ENCODE data around the gene AMBRA1.

The AMBRA1 gene

DNA sequence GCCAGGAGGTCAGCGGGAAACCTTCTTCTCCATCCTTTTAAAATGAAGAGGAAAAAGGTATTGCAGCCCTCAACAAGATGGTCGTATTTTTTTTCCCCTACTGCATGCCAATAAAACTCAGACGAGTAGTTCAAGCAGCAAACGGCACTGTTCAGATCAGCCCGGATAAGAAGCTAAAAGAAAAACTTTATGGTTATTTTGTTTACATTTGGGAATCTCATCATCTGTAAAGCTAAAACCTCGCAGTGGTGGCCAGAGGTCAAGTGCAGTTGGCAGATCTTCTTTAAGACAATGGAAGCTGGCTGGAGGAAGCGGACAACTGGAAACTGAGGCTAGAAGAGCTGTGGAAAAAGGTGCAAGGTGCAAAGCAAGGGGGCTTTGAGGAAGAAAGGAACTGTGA is 171.2 kb downstream of the AMBRA1 start:
- DNase-seq: no peak

DNA sequence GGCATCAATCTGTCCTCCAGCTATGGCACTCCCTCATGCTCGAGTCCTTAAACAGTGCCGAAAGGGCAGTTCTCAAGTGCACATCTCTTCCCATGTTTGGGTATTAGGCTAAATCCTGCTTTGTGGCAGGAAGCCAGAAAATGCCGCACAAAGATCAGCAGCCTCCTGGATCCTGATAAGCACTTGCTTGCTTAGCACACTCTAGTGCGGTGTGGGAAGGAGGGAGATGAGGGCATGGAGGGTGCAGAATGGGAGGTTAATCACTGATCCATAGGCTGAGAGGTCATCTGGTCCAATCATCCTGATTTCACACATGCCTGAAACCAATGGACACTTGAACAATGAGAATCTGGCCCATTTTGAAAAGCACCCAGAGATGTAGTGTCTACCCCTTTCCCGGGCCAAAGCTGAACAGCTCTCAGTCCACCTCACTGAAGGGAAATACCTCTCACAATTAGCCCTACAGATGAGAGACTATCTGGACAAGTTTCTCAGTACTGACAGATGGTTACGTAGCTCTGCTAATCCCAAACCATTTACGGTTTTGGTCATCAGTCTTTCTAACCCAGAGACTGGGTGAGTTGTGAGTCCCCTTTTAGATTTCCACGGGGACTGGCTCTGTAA is 172.5 kb downstream of the AMBRA1 start:
- no peak for DNase-seq

DNA sequence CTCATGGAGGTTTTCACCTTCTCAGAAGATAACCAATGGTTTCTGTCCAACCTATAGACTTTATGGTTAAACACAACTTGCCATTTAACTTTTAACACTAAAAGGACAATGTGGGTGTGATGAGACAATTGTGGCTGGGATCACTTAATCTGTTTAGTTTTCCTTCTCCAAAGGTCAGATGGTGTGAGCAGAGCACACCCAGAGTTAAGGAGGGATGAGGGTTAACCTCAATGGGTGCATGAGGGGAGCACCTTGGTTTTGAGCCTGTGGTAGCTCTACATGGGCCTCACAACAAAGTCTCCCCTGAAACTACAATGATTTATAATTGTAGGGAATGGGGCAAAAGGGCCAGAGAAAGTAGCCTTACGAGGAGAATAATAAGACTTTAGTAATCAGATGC is 173.3 kb downstream of the AMBRA1 start:
- DNase-seq: no peak

DNA sequence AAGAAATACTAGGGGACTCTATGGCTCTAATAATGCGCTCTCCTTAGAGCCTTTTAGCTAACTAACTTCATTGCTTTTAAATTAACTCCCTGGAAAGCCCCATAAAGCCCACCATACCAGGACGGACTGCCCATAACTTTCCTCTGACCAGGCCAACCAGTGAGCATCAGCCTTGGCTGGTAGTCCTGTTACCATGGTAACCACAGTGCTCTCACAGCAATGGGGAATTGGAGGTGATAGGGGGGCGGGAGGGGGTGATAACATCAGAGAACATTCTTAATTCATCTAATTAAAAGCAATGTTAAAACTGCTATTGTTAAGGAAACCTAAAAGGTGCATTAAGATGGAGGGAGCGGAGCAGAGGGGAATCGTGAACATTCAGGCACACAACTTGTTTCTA is 175.1 kb downstream of the AMBRA1 start:
- DNase-seq: no peak

DNA sequence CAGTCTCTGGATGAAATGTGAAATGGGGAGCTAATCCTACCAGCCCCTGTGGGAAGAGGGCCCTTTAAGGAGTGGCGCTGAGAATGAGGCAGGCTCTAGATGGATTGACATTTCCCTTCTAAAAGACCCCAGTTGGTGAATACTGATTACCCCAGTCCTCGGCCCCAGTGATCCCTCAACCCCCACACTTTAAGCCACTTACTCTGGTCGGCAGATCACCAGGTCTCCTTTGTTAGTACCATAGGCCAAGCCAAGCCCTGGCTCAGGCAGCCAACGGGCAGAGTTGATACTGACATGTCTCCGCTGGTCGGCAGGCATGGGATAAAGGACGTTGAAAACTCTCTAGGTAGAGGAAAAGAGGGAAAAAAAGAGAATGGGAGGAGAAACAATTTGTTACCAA is 176.1 kb downstream of the AMBRA1 start:
- DNase-seq: no peak

DNA sequence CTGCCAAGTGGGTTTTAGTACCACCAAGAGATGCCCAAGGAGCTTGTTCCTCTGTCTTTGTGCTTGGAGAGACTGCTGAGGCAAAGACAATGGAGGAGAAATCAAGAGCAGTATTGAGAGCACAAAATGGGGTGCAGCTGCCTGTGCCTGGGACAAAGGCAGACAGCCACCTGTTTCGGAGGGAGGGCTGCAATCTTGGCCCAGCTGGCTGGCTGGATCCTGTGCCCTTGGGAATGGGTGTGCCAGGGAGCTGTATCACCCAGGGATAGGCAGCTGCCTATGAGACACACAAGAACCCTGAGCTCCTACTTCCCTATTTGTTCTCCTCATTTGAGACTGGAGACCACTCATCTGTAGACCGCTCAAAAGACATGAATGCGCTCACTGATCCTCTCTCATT is 178.9 kb downstream of the AMBRA1 start:
- no peak for DNase-seq

DNA sequence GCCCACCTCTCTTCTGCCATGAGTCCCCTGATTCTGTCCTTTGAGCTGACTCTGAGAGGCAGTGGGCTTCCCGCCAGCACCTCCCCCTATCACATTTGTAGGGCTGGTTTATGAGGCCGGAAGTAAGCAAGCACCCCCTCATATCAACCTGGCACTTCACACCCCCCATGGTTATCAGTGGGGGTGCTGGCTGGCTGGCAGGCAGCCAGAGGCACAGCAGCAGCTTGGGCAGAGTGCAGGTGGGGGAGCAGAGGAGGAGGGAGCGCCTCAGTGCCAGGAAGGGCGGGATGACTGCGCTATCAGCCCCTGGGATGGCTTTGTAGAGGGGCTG is 179.4 kb downstream of the AMBRA1 start:
- peak; percentile 19 for DNase-seq

DNA sequence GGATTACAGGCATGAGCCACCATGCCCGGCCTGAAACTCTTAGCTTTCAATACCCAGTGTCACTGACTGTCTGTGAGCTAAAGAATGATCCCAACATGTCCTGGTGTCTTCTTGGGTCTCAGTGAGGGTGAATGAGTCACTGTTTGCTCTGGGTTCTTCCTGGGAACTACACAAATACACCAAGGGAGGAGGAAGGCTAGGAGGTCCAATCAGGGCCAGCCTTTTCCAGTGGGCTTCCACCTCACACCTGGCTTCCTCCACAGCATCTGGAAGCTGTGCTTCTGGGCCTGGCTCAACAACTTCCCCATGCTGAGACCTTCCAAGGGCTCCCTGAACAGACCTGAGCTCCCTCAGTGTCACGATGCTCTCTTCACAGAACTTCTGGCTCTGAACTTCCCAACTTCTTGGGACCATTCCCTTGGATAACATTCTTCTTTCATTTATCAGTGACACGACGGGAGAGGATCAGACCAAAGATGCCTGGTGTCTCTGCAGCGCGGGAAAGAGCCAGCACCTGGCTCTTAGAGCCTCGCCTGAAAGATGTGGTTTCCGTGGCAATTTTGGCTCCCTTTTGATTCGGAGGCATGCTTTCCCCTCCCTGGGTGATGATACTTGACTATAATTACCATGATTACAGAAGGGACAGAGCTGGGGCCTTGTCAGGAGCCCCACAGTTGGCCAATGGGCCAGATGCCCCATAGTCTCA is 179.9 kb downstream of the AMBRA1 start:
- no peak for DNase-seq

DNA sequence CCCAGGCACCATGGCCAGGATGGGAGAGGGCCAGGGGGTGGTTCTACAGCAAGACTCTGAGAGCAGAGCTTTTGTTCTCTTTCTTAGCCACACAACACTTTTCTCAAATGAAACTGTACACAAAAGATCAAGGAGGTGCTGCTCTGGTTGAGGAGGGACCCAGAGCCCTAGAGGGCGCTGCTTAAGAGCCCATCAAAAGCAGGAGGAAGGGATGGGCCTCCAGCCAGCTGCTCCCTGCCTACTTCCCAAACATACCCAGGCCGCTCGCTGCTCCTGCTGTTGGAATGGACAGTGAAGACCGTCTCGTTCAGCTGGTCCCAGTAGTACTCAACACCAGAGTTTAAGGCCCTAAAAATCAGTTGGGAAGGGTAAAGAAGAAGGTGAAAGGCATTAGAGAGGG is 183.8 kb downstream of the AMBRA1 start:
- no peak for DNase-seq

DNA sequence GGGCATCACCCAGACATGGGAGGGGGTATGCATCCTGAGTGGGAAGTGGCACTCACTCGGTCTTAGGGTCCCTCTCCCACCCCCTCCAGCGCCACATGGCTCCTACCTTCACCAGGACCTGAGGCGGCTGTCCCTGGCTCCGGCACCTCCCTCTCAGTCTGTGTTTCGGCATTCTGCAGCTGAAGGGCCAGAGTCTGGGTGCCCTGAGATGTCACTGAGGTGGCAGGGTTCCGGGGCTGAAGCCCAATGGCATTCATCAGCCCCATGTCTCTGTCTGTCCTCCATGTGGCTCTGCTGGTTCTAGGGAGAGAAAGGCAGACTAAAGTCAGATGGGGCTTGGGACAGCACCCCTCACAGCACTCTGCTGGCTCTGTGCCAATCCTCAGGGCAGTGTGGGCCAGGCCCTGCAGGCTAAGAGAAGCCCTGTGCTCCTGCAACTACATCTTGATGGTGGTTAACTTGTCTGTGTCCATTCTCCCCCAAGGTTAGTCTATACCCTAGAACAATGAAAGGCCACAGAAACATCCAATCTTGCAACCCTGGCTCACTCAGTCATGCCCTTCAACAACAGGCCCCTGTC is 185.3 kb downstream of the AMBRA1 start:
- no peak for DNase-seq

DNA sequence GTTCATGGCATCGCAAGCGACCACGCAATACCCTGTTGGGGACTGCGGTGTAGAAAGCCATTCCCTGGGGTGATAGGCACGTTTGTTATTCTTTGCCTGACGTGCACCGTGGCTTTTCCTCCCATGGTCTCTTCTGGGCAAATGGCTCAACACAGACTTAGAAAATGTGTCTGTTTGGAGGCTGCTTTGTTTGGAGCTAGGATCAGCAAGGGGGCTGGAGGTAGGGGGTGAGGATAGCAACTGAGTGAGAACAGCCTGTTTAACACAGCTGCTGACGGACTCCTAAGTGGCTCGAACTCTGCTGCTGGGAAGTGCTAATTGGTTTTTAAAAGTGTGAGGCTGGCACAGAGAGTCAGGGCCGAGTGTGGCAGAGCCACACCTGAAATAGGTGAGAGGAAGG is 186.2 kb downstream of the AMBRA1 start:
- no peak for DNase-seq

DNA sequence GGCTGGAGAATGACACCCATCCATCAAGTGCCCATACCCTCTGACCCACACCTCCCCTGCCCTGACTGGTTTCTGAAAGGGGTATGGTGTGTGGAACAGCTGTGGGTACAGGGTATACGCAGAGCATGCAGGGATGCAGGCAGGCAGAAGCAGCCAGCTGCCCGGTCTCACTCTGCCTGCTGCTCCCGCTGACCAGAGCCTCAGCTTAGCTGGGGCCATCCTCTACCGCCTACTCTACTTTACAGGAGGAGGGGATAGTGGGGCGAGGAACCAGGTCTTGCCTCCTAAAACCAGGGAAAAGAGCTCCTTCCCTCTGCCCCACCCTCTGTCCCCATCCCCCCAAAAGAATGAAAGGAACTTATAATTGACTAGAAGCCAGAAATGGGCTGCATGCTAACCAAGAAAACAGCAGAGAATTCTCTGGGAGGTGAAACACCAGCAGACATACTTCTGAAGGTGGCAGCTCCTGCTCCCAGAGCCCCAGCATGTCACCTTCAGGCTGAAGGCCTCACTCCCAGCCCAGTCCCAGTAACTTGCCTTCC is 189.3 kb downstream of the AMBRA1 start:
- DNase-seq: no peak

DNA sequence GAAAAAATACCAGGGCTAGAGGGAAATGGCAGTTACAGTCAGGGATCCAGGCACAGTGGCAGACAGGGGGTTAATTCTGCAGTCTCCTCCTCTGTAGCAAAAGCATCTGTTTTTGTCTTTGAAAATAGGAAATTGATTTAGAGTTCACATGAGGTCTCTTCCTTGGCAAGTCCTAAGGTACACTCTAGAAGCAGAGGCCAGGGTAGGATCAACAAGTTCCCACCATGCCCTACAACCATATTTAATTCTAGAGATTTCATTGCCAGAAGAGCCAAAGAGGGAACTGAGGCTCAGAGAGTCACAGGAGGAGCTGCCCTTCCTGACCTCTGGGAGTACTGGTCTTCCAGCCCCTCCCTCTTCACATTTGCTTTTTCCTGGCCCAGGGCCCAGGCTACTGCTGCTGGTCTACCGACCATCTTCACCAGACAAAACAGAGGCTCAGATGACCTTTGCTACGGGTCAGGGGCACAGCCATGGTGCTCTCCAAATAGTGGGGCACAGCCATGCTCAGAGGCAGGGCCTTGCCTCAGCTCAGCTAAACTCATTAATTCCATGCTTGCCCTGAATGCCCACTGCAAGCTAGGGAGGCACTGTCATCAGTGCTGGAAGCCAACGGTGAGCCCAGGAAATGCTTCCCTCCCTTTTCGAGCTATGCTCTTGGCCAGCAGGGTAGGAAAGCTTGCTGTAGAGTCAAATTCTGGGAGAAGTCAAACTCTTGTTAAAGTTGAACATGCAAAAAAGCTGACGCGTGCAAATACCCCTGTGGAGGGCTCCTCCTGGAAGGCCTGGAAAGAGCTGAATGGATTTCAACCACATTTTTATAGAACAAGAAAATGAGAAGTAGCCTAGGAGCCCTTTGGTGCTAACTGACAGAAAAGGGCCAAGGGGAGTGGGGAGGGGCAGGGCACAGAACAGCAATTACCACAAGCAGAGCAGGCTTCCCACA is 190.6 kb downstream of the AMBRA1 start:
- no peak for DNase-seq

DNA sequence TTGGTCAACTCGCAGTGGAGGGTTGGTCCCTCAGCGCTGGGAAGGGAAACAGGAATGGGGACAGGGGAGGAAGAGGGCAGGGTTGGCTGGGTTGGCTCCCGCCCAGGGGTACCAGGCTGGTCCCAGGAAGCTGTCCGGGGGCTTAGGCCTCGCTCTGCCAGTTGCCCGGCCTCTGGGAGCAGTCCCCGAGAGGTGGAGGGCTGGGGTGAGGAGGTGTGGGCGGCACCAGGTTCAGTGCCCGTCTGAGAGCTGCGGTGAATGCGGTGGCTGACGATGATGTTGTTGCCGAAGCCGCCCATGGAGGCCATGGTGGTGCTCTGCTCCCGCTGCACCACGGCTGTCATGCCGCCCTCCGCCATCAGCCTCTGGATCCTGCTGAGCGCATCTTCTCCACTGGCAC is 196.3 kb downstream of the AMBRA1 start:
- DNase-seq: no peak

DNA sequence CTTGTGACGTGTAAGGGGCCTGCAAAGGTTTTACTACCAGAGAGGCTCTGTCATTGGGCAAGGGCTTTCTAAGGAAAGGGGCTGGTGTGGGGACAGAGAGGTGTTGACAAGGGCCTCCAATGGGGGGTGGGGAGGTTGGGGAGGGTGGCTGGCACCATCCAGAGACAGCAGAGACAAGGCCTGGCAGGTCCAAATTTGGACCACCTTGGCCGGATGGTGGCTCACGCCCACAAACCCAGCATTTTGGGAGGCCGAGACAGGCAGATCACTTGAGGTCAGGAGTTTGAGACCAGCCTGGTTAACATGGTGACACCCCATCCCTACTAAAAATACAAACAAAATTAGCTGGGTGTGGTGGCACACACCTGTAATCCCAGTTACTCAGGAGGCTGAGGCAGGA is 200.1 kb downstream of the AMBRA1 start:
- DNase-seq: no peak

DNA sequence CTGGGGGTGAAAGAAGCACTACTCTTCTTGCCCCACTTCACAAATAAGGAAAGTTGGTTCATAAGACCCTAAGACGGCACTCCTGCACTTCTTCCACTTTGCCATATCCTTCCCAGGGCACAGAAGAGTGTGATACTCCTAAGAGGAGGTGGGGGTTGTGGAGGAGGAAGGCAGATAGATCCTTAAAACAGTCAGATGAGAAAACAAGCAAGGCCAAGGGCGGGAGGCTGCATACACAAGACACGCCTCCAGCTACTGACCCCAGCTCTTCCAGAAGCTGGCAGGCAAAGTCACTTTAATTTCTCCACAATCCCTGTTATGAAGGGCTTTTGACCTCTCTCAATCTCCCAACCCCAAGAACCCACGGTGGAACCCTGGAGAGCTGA is 200.6 kb downstream of the AMBRA1 start:
- DNase-seq: no peak

DNA sequence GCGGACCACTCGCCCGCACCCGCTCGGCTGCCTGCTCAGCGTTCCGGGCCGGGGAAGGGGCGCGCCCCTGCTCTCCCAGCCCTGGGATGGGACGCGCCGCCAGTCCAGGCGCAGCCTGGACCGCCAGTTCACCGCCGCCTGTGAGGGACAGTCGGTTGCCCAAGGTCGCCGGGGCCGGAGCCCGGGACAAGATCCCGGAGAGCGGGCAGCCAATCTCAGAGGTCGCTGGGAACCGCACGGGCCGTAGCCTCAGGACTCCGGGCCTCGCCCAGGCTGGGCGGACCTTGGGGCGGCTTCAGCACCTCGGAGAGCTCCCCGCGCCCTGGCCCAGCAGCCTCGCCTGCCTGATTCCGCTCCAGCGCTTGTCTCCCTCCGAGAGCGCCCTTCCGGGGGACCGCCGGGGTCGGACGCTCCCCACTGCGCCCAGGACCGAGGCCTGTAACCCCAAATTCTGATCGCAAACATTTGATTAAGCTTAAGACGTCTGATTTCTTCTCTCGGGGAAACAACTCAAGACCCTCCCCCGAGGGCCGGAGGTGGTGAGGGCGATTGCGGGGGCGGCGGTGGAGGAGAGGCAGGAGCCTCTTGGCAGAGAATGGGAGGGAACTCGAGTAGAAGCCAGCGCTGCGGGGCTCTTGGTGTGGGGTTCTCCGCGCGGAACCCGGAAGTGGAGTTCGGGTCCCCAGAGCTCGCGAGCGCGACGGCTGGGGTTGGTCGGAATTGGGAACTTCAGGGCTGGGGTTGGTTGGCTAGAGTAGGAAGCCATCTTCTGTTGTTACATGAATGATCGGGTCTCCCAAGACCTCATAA is 201.2 kb downstream of the AMBRA1 start:
- peak; percentile 77 for DNase-seq

DNA sequence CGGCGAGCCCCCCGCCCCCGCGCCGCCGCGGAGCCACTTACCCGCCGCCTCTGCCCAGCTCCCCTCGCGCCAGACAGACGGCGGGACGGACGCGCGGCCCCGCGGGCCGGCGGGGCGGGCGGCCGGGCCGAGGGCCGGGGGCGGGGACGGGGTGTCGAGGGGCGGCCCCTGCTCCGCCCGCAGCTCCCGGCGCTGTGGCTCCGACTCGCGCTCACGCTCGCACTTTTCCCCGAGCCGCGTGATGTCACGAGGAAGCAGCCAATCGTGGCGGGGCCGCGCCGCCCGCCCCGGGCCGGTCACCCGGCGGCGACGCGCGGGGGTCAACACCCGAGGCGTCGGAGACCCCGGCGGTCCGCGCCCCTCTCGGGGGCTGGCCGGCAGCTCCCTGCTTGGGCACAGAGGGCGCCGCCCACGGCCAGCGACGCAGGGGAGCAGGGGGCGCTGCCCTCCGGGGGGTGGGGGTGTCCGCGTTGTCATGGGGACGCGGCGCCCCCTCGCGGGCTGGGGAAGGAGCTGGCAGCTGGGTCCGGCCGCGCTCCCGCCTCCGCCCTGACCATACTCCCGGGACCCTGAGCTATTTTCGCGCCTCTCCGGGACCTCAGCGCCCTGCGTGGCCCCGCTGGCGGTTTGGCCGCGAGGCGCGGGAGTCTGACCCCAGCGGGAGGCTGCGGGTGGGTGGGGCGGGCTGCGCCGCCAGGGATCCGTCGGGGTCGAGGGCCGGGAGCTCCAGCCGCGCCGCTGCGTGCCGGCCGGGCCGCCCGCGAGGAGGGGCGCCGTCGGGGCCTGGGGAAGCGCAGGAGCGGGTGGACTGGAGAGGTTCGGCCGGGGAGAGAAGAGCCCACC is 202.0 kb downstream of the AMBRA1 start, which contains the start of gene CHRM4:
Gene CHRM4, minus strand, starts transcription at position 199 of the 843 bp plus-strand sequence. CDS start 5,219 bp downstream, outside the sequence.
- DNase-seq: no peak

DNA sequence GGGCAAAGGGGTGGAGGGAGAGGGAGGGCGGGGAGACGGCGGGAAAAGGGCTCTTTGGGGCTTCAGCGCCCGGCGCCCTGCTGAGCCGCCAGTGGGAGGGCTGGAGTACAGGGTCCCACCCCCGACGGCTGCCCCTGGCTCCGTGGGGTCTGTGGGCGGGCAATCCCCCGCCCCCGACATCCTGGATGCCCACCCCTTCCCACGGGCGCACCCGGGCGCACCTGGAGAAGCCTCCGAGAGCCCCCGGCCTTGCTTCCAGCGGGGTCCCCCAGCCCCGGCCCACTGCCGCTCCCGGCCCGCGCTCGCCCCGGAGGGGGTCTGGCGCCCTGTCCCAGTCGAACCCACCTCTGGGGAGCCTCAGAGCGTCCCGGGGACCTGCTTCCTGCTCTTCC is 202.6 kb downstream of the AMBRA1 start:
- DNase-seq: no peak

DNA sequence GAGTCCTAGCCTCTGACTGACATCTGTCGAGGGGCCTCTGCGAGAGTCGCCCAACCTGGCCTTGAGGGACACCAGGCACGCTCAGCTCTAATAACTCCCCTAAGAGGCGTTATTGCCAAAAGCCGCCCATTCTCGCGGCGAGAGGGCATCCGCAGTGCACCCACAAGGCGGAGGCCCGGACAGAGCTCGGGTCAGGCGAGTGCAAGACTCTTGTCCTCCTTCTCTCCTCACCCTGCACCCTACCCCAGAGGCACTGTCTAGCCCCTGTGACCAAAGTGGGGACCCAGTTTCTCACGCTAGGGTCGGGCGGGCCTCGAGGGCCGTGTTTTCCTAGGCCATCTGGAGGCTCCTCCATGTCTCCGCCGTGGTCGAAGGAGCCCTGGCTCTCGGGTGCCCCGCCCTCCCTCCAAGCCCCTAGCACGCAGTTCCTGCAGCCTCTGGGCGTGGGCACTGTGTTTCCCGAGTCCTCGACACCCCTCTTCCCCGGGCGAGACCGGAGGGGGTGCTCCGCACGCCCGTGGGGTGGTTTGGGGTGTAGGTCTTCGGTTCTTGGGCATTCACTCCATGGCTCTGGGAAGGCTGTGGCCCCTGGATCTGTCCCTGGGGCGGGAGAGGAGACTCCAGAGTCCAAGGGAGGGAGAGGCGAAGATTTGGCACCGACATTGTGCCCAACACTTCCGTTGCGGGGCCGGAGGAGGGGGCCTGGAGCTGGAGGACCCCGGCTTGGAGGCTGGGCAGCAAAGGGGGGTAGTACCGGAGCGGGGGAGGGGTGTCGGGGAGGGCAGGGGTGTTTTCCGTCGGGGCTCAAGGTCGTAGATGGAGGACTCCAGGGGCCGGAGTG is 203.3 kb downstream of the AMBRA1 start:
- DNase-seq: no peak

Data from activated gamma-delta T cell treated with Interleukin-2 at 50 U/mL for 16 hours (primary cell).